HepG2 (cell line): Measurements from ENCODE around the gene HIPK2. TPM values are rescaled to one million over a fixed set of nuclear protein-coding genes. Genes with fewer than 3 reads are reported as not detected.

Source experiments
- HNRNPK ChIP-seq: fragments of 200-400 bp; formaldehyde crosslinking; IDR thresholded peaks from 2 replicates; pipeline ENCODE4 v1.6.1; 2018; ENCODE audit warnings: low read length, low read depth, moderate library complexity, mild to moderate bottlenecking; ENCODE audit not compliant: poor library complexity, severe bottlenecking
- RFX3 ChIP-seq: IDR thresholded peaks from 2 replicates; pipeline ENCODE4 v1.6.1; 2016; ENCODE audit warnings: missing biosample characterization, missing genetic modification reagents
- polyA plus RNA-seq, 8 experiments: library from polyadenylated mRNA; depleted of rRNA in 3 of 8; stranded (reverse) in 7 of 8; unstranded in 1 of 8; fragments of >200 nt; fragmentation: Illumina TruSeq in 4 of 8; extraction: Trizol in 4 of 8; gene quantifications; 2 replicates each; pipeline versions ENCODE4 v1.2.1 to v1.2.3, GENCODE V29; 2011 to 2016; ENCODE audit warnings: low read depth in 4 of 8, missing spikeins in 1 of 8, mixed read lengths in 1 of 8; ENCODE audit not compliant: insufficient read depth in 1 of 8
- total RNA-seq, 5 experiments: library from RNA; depleted of rRNA; stranded (reverse); fragments of >200 nt; fragmentation: Illumina TruSeq; extraction: Trizol; gene quantifications; 2 replicates each; pipeline ENCODE4 v1.2.3, GENCODE V29; 2016; ENCODE audit warnings: low read depth in 1 of 5
- TF ChIP-seq, protein P1 (sequence below): sonication (generic); formaldehyde crosslinking; IDR thresholded peaks from 2 replicates; pipeline ENCODE4 v1.4.0; 2020; ENCODE audit warnings: missing genetic modification reagents, borderline replicate concordance

HIPK2 gene
- total and polyA plus RNA-seq, 2 of the 13 experiments (the other 11 are each of a cell fraction or from before 2014, with no cell fraction given) = 14.4 to 20.2 TPM

- TF ChIP-seq, protein P1, sequence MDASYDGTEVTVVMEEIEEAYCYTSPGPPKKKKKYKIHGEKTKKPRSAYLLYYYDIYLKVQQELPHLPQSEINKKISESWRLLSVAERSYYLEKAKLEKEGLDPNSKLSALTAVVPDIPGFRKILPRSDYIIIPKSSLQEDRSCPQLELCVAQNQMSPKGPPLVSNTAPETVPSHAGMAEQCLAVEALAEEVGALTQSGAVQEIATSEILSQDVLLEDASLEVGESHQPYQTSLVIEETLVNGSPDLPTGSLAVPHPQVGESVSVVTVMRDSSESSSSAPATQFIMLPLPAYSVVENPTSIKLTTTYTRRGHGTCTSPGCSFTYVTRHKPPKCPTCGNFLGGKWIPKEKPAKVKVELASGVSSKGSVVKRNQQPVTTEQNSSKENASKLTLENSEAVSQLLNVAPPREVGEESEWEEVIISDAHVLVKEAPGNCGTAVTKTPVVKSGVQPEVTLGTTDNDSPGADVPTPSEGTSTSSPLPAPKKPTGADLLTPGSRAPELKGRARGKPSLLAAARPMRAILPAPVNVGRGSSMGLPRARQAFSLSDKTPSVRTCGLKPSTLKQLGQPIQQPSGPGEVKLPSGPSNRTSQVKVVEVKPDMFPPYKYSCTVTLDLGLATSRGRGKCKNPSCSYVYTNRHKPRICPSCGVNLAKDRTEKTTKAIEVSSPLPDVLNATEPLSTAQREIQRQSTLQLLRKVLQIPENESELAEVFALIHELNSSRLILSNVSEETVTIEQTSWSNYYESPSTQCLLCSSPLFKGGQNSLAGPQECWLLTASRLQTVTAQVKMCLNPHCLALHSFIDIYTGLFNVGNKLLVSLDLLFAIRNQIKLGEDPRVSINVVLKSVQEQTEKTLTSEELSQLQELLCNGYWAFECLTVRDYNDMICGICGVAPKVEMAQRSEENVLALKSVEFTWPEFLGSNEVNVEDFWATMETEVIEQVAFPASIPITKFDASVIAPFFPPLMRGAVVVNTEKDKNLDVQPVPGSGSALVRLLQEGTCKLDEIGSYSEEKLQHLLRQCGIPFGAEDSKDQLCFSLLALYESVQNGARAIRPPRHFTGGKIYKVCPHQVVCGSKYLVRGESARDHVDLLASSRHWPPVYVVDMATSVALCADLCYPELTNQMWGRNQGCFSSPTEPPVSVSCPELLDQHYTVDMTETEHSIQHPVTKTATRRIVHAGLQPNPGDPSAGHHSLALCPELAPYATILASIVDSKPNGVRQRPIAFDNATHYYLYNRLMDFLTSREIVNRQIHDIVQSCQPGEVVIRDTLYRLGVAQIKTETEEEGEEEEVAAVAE = no peak
- TF ChIP-seq RFX3 (CRISPR knock-in tag) (no peak), HNRNPK (no peak)
- TF ChIP-seq, all 625 proteins: peak for 0
Observed at GRCh38 chr7:139515266-139515665, 262.5 kb downstream of the HIPK2 start (continued).

Other genes starting within 250 kb of the HIPK2 start
- 4.0 and 6.1 TPM in 2 replicates for gene TBXAS1, start 51.3 kb upstream of the HIPK2 start, total RNA-seq (2016; rRNA removed; fragmentation: Illumina TruSeq; extraction: Trizol)
- gene TBXAS1, start 51.3 kb upstream of the HIPK2 start, polyA plus RNA-seq (2011; rRNA removed) = 4.9 and 6.6 TPM in 2 replicates